Sigmoid colon (tissue), 7 donors: Measurements from ENCODE around the gene C5orf46. TPM values are rescaled to one million over a fixed set of nuclear protein-coding genes. Genes with fewer than 3 reads are reported as not detected.

Source experiments
- DNase-seq: peaks from one replicate; pipeline ENCODE4 v3.0.0-alpha.2; 2019
- H3K27ac ChIP-seq, 4 donors: fragments of 200-600 bp; sonication (generic); one replicate each; pipeline ENCODE4 v1.5.1; 2016 to 2019; ENCODE audit warnings: mild to moderate bottlenecking in 1 of 4
- H3K27me3 ChIP-seq, 3 donors: fragments of 200-600 bp; sonication (generic); one replicate each; pipeline ENCODE4 v1.5.1; 2019; ENCODE audit warnings: mild to moderate bottlenecking in 1 of 3
- H3K36me3 ChIP-seq, 4 donors: fragments of 200-600 bp; sonication (generic); one replicate each; pipeline ENCODE4 v1.5.1; 2016 to 2019
- H3K4me1 ChIP-seq, 4 donors: fragments of 200-600 bp; sonication (generic); one replicate each; pipeline ENCODE4 v1.5.1; 2017 to 2019
- H3K4me3 ChIP-seq, 4 donors: fragments of 200-600 bp; sonication (generic); one replicate each; pipeline ENCODE4 v1.5.1; 2017 to 2019; ENCODE audit warnings: mild to moderate bottlenecking in 2 of 4, moderate library complexity in 1 of 4
- H3K9me3 ChIP-seq, 4 donors: fragments of 200-600 bp in 3 of 4; sonication (generic) in 3 of 4; one replicate each; pipeline versions ENCODE4 v1.5.1 to v1.6.1; 2013 to 2019
- EP300 ChIP-seq, 4 donors: sonication (generic); formaldehyde crosslinking; IDR thresholded peaks; one replicate each; pipeline ENCODE4 v1.6.1; 2017; ENCODE audit warnings: antibody characterized with exemption in 4 of 4
- POLR2A ChIP-seq, 2 donors: fragments of 450-650 bp; IDR thresholded peaks; one replicate each; pipeline ENCODE4 v1.6.1; 2016; ENCODE audit warnings: antibody characterized with exemption in 2 of 2, mild to moderate bottlenecking in 2 of 2, moderate library complexity in 2 of 2
- POLR2AphosphoS5 ChIP-seq, 4 donors: sonication (generic); formaldehyde crosslinking; IDR thresholded peaks; one replicate each; pipeline ENCODE4 v1.6.1; 2017; ENCODE audit warnings: antibody characterized with exemption in 4 of 4
- WGBS, 2 donors: extraction: QIAGEN DNeasy Blood & Tissue Kit; methylation state at CpG; one replicate each; pipeline ENCODE4 v1.1.7; 2013; 5-methylcytosine and 5-hydroxymethylcytosine counted together
- intact Hi-C: fragments of 100-400 bp; cut with DNase I; formaldehyde crosslinking; loops from one replicate; pipeline ENCODE4 v1.15.1; 2023
- polyA plus RNA-seq, 3 donors: library from polyadenylated mRNA; stranded (reverse); fragments of 200-250 nt; gene quantifications; one replicate each; pipeline ENCODE4 v1.2.3, GENCODE V29; 2013
- total RNA-seq, 4 donors: library from RNA; depleted of rRNA; stranded (reverse); fragments of >200 nt; gene quantifications; one replicate each; pipeline ENCODE4 v1.1.0, GENCODE V29; 2016
- TF ChIP-seq, protein P1 (sequence below), 4 experiments: fragments of 450-650 bp in 3 of 4; fragments of 200-600 bp in 1 of 4; IDR thresholded peaks; one replicate each; pipeline ENCODE4 v1.5.1; 2016 to 2019; ENCODE audit warnings: antibody characterized with exemption in 4 of 4, mild to moderate bottlenecking in 3 of 4, moderate library complexity in 2 of 4
- donor health status: healthy with polysubstance abuse.
- donor health status: Bipolar disorder and iron deficiency.
- donor health status: healthy.

The C5orf46 gene
- total and polyA plus RNA-seq, 7 donors, result not detected

DNA sequence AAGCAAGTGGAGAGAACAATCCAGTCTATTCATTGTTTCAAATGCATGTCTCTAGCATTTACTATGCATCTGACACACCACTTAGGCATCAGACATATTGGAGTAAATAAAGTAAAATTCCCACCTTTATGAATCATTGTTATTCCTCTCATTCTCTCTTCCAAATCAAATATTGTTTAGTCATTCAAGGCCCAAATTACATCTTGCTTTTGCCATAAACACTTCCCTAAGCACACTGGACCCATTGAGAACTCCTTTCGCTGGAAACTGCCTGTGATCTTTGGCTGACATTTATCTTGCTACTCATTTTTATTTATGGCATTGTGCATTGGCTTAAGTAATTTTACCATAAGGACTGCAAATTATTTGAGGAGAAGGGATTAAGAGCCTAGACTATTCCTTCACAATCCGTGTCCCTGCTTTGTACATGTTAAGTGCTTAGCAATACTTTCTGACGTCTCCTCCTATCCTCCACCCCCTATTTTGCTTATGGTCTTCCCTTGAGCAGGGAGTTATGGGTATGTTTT lies 7.4 kb downstream of the C5orf46 start:
- Histone ChIP-seq H3K27me3 (no peaks in the 10 kb centered on the region), H3K4me1 (peaks cover 0 to 8% (median 0%) of the 10 kb centered on the region in 4 donors), H3K9me3 (no peaks in the 10 kb centered on the region), H3K4me3 (no peak overlapping the region), H3K27ac (no peak overlapping the region), H3K36me3 (no peaks in the 10 kb centered on the region)
- WGBS, 2 donors, result 57 to 68% methylated on average over 3 of the region's 3 CpGs
- intact Hi-C loops, result no loop called here
- DNase-seq, result no peak
- TF ChIP-seq, protein P1, sequence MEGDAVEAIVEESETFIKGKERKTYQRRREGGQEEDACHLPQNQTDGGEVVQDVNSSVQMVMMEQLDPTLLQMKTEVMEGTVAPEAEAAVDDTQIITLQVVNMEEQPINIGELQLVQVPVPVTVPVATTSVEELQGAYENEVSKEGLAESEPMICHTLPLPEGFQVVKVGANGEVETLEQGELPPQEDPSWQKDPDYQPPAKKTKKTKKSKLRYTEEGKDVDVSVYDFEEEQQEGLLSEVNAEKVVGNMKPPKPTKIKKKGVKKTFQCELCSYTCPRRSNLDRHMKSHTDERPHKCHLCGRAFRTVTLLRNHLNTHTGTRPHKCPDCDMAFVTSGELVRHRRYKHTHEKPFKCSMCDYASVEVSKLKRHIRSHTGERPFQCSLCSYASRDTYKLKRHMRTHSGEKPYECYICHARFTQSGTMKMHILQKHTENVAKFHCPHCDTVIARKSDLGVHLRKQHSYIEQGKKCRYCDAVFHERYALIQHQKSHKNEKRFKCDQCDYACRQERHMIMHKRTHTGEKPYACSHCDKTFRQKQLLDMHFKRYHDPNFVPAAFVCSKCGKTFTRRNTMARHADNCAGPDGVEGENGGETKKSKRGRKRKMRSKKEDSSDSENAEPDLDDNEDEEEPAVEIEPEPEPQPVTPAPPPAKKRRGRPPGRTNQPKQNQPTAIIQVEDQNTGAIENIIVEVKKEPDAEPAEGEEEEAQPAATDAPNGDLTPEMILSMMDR (IDR thresholded peaks at IDR 0.05), result no peak
- no peak for TF ChIP-seq POLR2A (IDR thresholded peaks at IDR 0.05)
- no peak for TF ChIP-seq POLR2AphosphoS5 (IDR thresholded peaks at IDR 0.05)
- TF ChIP-seq EP300 (IDR thresholded peaks at IDR 0.05), result no peak

DNA sequence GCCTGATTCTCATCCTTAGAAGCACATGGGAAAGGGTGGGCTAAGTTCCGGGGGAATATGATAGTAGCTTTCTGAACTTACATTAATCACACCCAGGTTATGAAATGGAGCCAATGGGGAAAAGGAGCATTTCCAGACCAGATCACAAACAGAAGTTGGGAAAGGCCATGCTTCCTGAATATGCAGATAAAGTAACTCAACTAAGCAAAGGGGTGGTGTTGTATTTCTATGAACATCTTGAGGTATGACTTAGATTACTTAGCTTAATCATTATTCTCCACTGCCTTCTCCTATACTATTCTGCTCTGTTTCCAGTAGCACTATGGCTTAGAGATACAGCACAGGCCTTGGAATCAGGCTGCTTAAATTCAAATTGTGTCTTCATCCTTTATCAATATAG lies 10.5 kb downstream of the C5orf46 start:
- no peak for DNase-seq
- H3K36me3 ChIP-seq, result no peaks in the 10 kb centered on the region
- H3K27me3 ChIP-seq, result no peaks in the 10 kb centered on the region
- no peaks in the 10 kb centered on the region for H3K4me1 ChIP-seq
- WGBS, 2 donors, result 82 to 95% methylated on average over 1 of the region's 1 CpG
- H3K4me3 ChIP-seq, result no peak overlapping the region
- H3K27ac ChIP-seq, result no peak overlapping the region
- H3K9me3 ChIP-seq, result no peaks in the 10 kb centered on the region
- intact Hi-C loops, result no loop called here
- TF ChIP-seq, protein P1 (IDR thresholded peaks at IDR 0.05), result no peak
- TF ChIP-seq POLR2A (IDR thresholded peaks at IDR 0.05), result no peak
- no peak for TF ChIP-seq EP300 (IDR thresholded peaks at IDR 0.05)
- TF ChIP-seq POLR2AphosphoS5 (IDR thresholded peaks at IDR 0.05), result no peak

DNA sequence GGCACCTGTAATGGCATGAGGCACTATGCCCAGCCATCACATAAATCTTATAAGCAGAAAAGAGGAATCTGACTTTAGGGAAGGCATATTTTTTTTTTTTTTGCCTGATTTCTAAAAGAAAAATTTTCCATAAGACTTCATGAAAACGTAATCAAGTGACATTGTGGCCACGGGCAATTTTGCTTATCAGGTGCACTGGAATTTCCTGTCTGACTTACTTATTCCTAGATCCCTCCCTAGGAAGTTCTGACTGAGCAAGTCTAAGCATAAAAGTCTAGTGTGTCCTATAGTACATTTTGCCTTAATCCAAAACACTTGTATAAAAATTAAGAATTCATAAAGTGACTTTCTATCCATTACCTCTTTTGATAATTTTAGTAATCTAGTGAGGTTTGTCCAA lies 12.5 kb downstream of the C5orf46 start:
- intact Hi-C loops, result no loop called here
- Histone ChIP-seq H3K27ac (no peak overlapping the region), H3K4me3 (no peak overlapping the region), H3K36me3 (no peaks in the 10 kb centered on the region), H3K4me1 (no peaks in the 10 kb centered on the region), H3K27me3 (no peaks in the 10 kb centered on the region), H3K9me3 (no peaks in the 10 kb centered on the region)
- WGBS, 2 donors, result 32 to 48% methylated on average over 2 of the region's 2 CpGs
- no peak for DNase-seq
- TF ChIP-seq, protein P1 (IDR thresholded peaks at IDR 0.05), result no peak

DNA sequence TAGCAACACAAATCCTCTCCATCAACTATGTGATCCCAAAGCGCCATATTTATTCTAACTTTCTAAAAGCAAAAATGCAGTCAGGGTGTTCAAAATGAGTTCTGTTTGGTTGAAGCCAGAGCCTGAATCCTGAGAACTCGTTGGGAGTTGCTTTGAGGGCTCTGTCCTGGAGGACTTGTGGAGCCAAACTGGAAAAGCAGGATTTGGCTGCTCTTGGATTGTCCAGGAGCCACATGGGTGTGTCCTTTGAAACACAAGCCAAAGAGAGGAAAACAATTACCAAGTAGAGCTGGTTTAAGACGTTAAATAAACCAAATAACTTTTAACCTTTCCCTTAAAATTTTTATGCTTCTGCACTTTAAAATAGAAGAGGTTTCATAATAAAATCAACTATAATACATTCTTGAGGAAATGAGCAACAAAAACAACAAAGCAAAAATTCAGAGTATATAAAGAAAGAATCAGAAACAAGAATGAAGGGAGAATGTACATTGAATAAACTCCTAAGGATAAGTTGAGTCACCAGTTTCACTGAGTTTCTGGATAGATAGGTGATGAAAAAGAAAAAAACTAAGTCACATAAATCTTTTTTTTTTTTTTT lies 13.5 kb downstream of the C5orf46 start:
- H3K27ac ChIP-seq, result no peak overlapping the region
- no peaks in the 10 kb centered on the region for H3K4me1 ChIP-seq
- no peaks in the 10 kb centered on the region for H3K36me3 ChIP-seq
- no peaks in the 10 kb centered on the region for H3K9me3 ChIP-seq
- 29 to 60% methylated on average over 3 of the region's 3 CpGs for WGBS, 2 donors
- intact Hi-C loops, result no loop called here
- no peak for DNase-seq
- TF ChIP-seq POLR2A (IDR thresholded peaks at IDR 0.05), result no peak
- TF ChIP-seq, protein P1 (IDR thresholded peaks at IDR 0.05), result no peak
- no peak for TF ChIP-seq EP300 (IDR thresholded peaks at IDR 0.05)
- TF ChIP-seq POLR2AphosphoS5 (IDR thresholded peaks at IDR 0.05), result no peak
- no peak overlapping the region for H3K4me3 ChIP-seq
- H3K27me3 ChIP-seq, result no peaks in the 10 kb centered on the region

DNA sequence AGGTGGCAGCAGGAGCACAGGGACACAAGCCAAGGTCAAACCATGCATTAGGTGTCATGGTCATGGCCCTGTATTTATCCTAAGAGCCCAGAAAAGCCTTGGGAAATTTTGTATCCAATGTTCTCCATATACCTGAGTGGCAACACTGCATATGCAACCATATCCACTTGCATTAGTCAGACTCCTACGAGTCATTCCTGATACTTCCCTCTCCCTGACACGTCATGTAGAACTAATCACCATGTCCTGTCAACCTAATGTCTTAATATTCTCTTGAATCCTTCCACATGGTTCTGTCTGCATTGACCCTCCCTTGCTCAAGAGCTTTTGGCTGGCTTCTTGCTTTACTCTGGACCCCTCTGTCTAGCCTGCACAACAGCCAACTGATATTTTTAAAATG lies 18.4 kb downstream of the C5orf46 start:
- TF ChIP-seq EP300 (IDR thresholded peaks at IDR 0.05), result no peak
- no peak for TF ChIP-seq POLR2AphosphoS5 (IDR thresholded peaks at IDR 0.05)
- TF ChIP-seq POLR2A (IDR thresholded peaks at IDR 0.05), result no peak
- TF ChIP-seq, protein P1 (IDR thresholded peaks at IDR 0.05), result no peak
- intact Hi-C loops, result loop anchor here (2.0 kb wide), 1 partner anchor 47 kb away; no protein-coding TSS in a partner anchor
- no peak overlapping the region for H3K27ac ChIP-seq
- no peaks in the 10 kb centered on the region for H3K4me1 ChIP-seq
- no peak overlapping the region for H3K4me3 ChIP-seq
- H3K36me3 ChIP-seq, result no peaks in the 10 kb centered on the region
- no peak for DNase-seq
- 79 to 81% methylated on average over 2 of the region's 2 CpGs for WGBS, 2 donors
- H3K27me3 ChIP-seq, result no peaks in the 10 kb centered on the region
- H3K9me3 ChIP-seq, result no peaks in the 10 kb centered on the region
